K562 (cell line): ENCODE results near the gene NKX2-1. TPM values are rescaled to one million over a fixed set of nuclear protein-coding genes. Genes with fewer than 3 reads are reported as not detected.

ENCODE experiments used
- ATAC-seq: fragments of 200-7000 bp; cut with Tn5 transposase; 3 replicates; pipeline ENCODE4 v1.9.1; 2020; ENCODE audit warnings: moderate library complexity
- BruUV-seq: library from RNA; stranded (reverse); fragments of 400-500 nt; replicated peaks from 2 replicates; lab custom pipeline; 2021; lab: Mats Ljungman, UMichigan
- CTCF ChIA-PET: fragments of 300-600 bp; formaldehyde crosslinking; extraction: SDS; loops from one replicate; lab custom pipeline; 2021; ENCODE audit warnings: low intra/inter-chr PET ratio; lab: Yijun Ruan, JAX
- POLR2A ChIA-PET: fragments of 300-600, 350-650 bp; sonication (Branson Sonifier 250); formaldehyde crosslinking; extraction: SDS; loops from one replicate; lab custom pipeline; 2021; ENCODE audit warnings: antibody characterized with exemption, inconsistent platforms; lab: Yijun Ruan, JAX
- DNase-seq, 4 experiments: peaks; one replicate each; pipeline versions ENCODE4 v3.0.0 to v3.0.0-alpha.2; 2011 to 2018; ENCODE audit warnings: low spot score in 3 of 4, mixed read lengths in 3 of 4; ENCODE audit errors: extremely low read depth in 1 of 4
- FAIRE-seq: peaks from 2 replicates; lab custom pipeline; 2011; peaks lifted over from hg19 to GRCh38; lab: Jason Lieb, UNC
- H2AFZ ChIP-seq: 2 replicates; pipeline ENCODE4 v1.6.0; 2011; ENCODE audit warnings: low read depth, low read length, control low read depth, inconsistent platforms
- H3K27ac ChIP-seq: fragments of 200-600 bp; 3 replicates; pipeline ENCODE4 v1.8.0; 2011; ENCODE audit warnings: low read depth, mild to moderate bottlenecking, control low read depth, inconsistent platforms, low read length, moderate library complexity, mixed read lengths; ENCODE audit errors: extremely low read depth
- H3K27me3 ChIP-seq, 2 experiments: fragments of 300-600 bp in 1 of 2; 2 replicates in 1 of 2; 3 replicates in 1 of 2; pipeline versions ENCODE4 v1.6.0 to v1.8.0; 2011; ENCODE audit warnings: inconsistent platforms in 2 of 2, low read length in 2 of 2, mild to moderate bottlenecking in 1 of 2, mixed read lengths in 1 of 2, moderate library complexity in 1 of 2; ENCODE audit not compliant: control insufficient read depth in 2 of 2, insufficient read depth in 2 of 2
- H3K36me3 ChIP-seq: fragments of 300-600 bp; 3 replicates; pipeline ENCODE4 v1.8.0; 2011; ENCODE audit warnings: mild to moderate bottlenecking, low read length, inconsistent platforms; ENCODE audit not compliant: control insufficient read depth, insufficient read depth
- H3K4me1 ChIP-seq, 2 experiments: fragments of 200-600 bp in 1 of 2; replicated peaks in 1 of 2; 2 replicates in 1 of 2; 3 replicates in 1 of 2; pipeline versions ENCODE4 v1.5.1 to v1.8.0; 2011; ENCODE audit warnings: inconsistent platforms in 2 of 2, low read length in 2 of 2, mild to moderate bottlenecking in 1 of 2, mixed read lengths in 1 of 2, moderate library complexity in 1 of 2; ENCODE audit not compliant: control insufficient read depth in 2 of 2, insufficient read depth in 2 of 2
- H3K4me2 ChIP-seq: 2 replicates; pipeline ENCODE4 v1.6.1; 2011; ENCODE audit warnings: low read length, control low read depth, inconsistent platforms, mixed read lengths; ENCODE audit not compliant: insufficient read depth
- H3K4me3 ChIP-seq: fragments of 200-600 bp; sonication (generic), shearing (Covaris generic); 2 replicates; pipeline ENCODE4 v1.5.1; 2016; ENCODE audit warnings: control low read depth, inconsistent platforms
- H3K79me2 ChIP-seq: fragments of 200-600 bp; 3 replicates; pipeline ENCODE4 v1.8.0; 2011; ENCODE audit warnings: low read length, inconsistent platforms; ENCODE audit not compliant: control insufficient read depth, insufficient read depth
- H3K9ac ChIP-seq, 2 experiments: 2 replicates each; pipeline versions ENCODE4 v1.6.0 to v1.6.1; 2011; ENCODE audit warnings: low read depth in 2 of 2, low read length in 2 of 2, control low read depth in 1 of 2, inconsistent platforms in 1 of 2, mild to moderate bottlenecking in 1 of 2, mixed read lengths in 1 of 2; ENCODE audit not compliant: insufficient read depth in 1 of 2
- H3K9me1 ChIP-seq: one replicate; pipeline ENCODE4 v1.6.0; 2011; ENCODE audit warnings: inconsistent platforms, mild to moderate bottlenecking, low read length, moderate library complexity; ENCODE audit not compliant: control insufficient read depth, insufficient read depth
- H3K9me3 ChIP-seq: replicated peaks from 2 replicates; pipeline ENCODE4 v1.5.1; 2011; ENCODE audit warnings: low read depth, low read length, inconsistent platforms; ENCODE audit not compliant: control insufficient read depth, insufficient read depth
- H4K20me1 ChIP-seq: replicated peaks from 2 replicates; pipeline ENCODE4 v1.6.1; 2011; ENCODE audit warnings: low read length, inconsistent platforms, mixed read lengths; ENCODE audit not compliant: control insufficient read depth, insufficient read depth
- BHLHE40 ChIP-seq: IDR thresholded peaks from 2 replicates; pipeline ENCODE4 v1.6.1; 2011; ENCODE audit warnings: low read length, improper control_type of control experiment
- RBM14 ChIP-seq: fragments of 200-400 bp; formaldehyde crosslinking; IDR thresholded peaks from 2 replicates; pipeline ENCODE4 v1.6.1; 2018; ENCODE audit warnings: low read depth, mild to moderate bottlenecking, low read length, moderate library complexity, borderline replicate concordance; ENCODE audit not compliant: insufficient read depth
- TAL1 ChIP-seq: fragments of 450-650 bp; IDR thresholded peaks from 2 replicates; pipeline ENCODE4 v1.6.1; 2016; ENCODE audit warnings: mild to moderate bottlenecking
- ZNF224 ChIP-seq: sonication (generic); formaldehyde crosslinking; IDR thresholded peaks from 2 replicates; pipeline ENCODE4 v1.8.0; 2022; ENCODE audit warnings: mild to moderate bottlenecking, missing genetic modification reagents
- in situ Hi-C: fragments of 300-500 bp; cut with MboI; formaldehyde crosslinking; loops from 4 replicates; pipeline ENCODE4 v1.15.0; 2018; ENCODE audit warnings: inconsistent platforms, mixed read lengths
- intact Hi-C: fragments of 100-400 bp; cut with micrococcal nuclease; formaldehyde crosslinking; loops from 2 replicates; pipeline ENCODE4 v1.14.2; 2022
- polyA plus RNA-seq, 8 experiments: library from polyadenylated mRNA; depleted of rRNA in 4 of 8; stranded (reverse) in 5 of 8; unstranded in 3 of 8; fragments of >200 nt; fragmentation: Nextera tagmentation in 2 of 8; fragmentation: Illumina TruSeq in 1 of 8; extraction: Ambion mirVana in 2 of 8; extraction: Trizol in 1 of 8; gene quantifications; 2 replicates each; pipeline versions ENCODE4 v1.2.1 to v1.2.3, GENCODE V29; 2011 to 2014; ENCODE audit warnings: inconsistent platforms in 1 of 8, missing spikeins in 1 of 8
- total RNA-seq, 7 experiments: library from RNA; depleted of rRNA in 6 of 7; stranded (reverse); fragments of >200 nt in 6 of 7; fragmentation: Illumina TruSeq in 2 of 7; extraction: Trizol in 2 of 7; gene quantifications; 2 replicates each; pipeline versions ENCODE4 v1.2.1 to v1.2.3, GENCODE V29; 2011 to 2021; ENCODE audit warnings: low replicate concordance in 1 of 7
- TF ChIP-seq, protein P1 (sequence below): sonication (generic); formaldehyde crosslinking; IDR thresholded peaks from 2 replicates; pipeline ENCODE4 v1.8.1; 2022; ENCODE audit warnings: missing genetic modification reagents
- TF ChIP-seq, protein P2 (sequence below): sonication (generic); formaldehyde crosslinking; IDR thresholded peaks from 2 replicates; pipeline ENCODE4 v1.8.1; 2022; ENCODE audit warnings: missing genetic modification reagents
- TF ChIP-seq, protein P3 (sequence below): conservative IDR thresholded peaks from 2 replicates; pipeline ENCODE4 v1.6.1; 2011; ENCODE audit warnings: low read depth, mild to moderate bottlenecking, low read length; ENCODE audit not compliant: control insufficient read depth

Gene NKX2-1
- total and polyA plus RNA-seq, 9 of the 15 experiments (the other 6 are each of a cell fraction or from before 2014, with no cell fraction given) = 0.11 TPM; not detected in 8

- ATAC-seq = no peak
- in situ Hi-C loops (no loop called here), intact Hi-C loops (loop anchor here (2.0 kb wide), 1 partner anchor 78 kb away; no protein-coding TSS in a partner anchor)
- Histone ChIP-seq H3K79me2 (no peaks in the 10 kb centered on the region), H3K4me3 (no peak overlapping the region), H2AFZ (no peak overlapping the region), H3K27ac (no peak overlapping the region), H3K27me3 (peaks cover 0 to 7% of the 10 kb centered on the region in 2 experiments; a peak in 2 of 5 replicates), H3K4me2 (no peak overlapping the region), H3K9ac (no peak overlapping the region), H3K9me3 (no peaks in the 10 kb centered on the region), H3K4me1 (peaks cover 0 to 11% of the 10 kb centered on the region in 2 experiments; a peak in 1 of 5 replicates), H4K20me1 (no peaks in the 10 kb centered on the region), H3K36me3 (no peaks in the 10 kb centered on the region), H3K9me1 (no peaks in the 10 kb centered on the region)
- TF ChIP-seq, protein P1, sequence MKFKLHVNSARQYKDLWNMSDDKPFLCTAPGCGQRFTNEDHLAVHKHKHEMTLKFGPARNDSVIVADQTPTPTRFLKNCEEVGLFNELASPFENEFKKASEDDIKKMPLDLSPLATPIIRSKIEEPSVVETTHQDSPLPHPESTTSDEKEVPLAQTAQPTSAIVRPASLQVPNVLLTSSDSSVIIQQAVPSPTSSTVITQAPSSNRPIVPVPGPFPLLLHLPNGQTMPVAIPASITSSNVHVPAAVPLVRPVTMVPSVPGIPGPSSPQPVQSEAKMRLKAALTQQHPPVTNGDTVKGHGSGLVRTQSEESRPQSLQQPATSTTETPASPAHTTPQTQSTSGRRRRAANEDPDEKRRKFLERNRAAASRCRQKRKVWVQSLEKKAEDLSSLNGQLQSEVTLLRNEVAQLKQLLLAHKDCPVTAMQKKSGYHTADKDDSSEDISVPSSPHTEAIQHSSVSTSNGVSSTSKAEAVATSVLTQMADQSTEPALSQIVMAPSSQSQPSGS (CRISPR knock-in tag) = no peak
- TF ChIP-seq, protein P2, sequence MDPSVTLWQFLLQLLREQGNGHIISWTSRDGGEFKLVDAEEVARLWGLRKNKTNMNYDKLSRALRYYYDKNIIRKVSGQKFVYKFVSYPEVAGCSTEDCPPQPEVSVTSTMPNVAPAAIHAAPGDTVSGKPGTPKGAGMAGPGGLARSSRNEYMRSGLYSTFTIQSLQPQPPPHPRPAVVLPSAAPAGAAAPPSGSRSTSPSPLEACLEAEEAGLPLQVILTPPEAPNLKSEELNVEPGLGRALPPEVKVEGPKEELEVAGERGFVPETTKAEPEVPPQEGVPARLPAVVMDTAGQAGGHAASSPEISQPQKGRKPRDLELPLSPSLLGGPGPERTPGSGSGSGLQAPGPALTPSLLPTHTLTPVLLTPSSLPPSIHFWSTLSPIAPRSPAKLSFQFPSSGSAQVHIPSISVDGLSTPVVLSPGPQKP (CRISPR knock-in tag) = no peak
- TF ChIP-seq ZNF224 (CRISPR knock-in tag) = no peak
- no peak for TF ChIP-seq TAL1
- no peak for TF ChIP-seq BHLHE40
- no peak for TF ChIP-seq RBM14
- TF ChIP-seq, protein P3, sequence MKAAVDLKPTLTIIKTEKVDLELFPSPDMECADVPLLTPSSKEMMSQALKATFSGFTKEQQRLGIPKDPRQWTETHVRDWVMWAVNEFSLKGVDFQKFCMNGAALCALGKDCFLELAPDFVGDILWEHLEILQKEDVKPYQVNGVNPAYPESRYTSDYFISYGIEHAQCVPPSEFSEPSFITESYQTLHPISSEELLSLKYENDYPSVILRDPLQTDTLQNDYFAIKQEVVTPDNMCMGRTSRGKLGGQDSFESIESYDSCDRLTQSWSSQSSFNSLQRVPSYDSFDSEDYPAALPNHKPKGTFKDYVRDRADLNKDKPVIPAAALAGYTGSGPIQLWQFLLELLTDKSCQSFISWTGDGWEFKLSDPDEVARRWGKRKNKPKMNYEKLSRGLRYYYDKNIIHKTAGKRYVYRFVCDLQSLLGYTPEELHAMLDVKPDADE = no peak
- BruUV-seq = no TSS peak
- FAIRE-seq = no peak
- CTCF ChIA-PET = no interaction called here
- no peak for DNase-seq
- POLR2A ChIA-PET = interaction anchor here (0.8 kb wide), 1 partner anchor 24 kb away, joined by 3 read pairs; no protein-coding TSS in a partner anchor
Measured at GRCh38 chr14:36529062-36529461, 9.0 kb upstream of the NKX2-1 start.
